ENCODE measurements around the gene HGF.

Gene HGF

DNA sequence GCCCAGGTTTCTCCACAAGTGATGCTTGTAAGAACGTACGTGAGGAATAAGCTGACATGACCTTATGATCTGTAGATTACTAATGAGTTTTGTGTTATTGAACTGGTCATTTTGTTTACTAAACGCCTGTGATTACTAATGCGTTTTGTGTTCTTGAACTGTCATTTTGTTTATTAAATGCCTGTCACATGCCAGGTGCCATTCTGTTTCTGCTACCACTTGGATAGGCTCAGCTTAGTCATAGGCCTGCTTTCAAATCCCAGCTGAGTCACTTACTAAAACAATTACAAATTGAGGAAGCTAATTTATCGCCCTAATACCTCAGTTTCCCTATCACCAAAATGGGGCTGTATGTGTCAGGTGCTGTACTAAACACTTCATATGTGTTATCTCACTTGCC is 4.7 kb upstream of the HGF start:
- H3K4me3 ChIP-seq (ENCODE audit: low read depth, low read length) = no peak overlapping the region
- no peak overlapping the region for H3K9ac ChIP-seq (ENCODE audit: low read length)
- no peaks in the 10 kb centered on the region for H3K36me3 ChIP-seq (ENCODE audit: control insufficient read depth, insufficient read depth, low read length)
- no peak overlapping the region for H3K27ac ChIP-seq (ENCODE audit: low read depth, low read length)
- no peaks in the 10 kb centered on the region for H3K27me3 ChIP-seq (ENCODE audit: control insufficient read depth, insufficient read depth, low read length)
- H3K9me3 ChIP-seq (ENCODE audit: control insufficient read depth, insufficient read depth, low read depth, low read length) = no peaks in the 10 kb centered on the region
- peaks cover 10% of the 10 kb centered on the region for H3K4me1 ChIP-seq (ENCODE audit: control insufficient read depth, insufficient read depth, low read length)

DNA sequence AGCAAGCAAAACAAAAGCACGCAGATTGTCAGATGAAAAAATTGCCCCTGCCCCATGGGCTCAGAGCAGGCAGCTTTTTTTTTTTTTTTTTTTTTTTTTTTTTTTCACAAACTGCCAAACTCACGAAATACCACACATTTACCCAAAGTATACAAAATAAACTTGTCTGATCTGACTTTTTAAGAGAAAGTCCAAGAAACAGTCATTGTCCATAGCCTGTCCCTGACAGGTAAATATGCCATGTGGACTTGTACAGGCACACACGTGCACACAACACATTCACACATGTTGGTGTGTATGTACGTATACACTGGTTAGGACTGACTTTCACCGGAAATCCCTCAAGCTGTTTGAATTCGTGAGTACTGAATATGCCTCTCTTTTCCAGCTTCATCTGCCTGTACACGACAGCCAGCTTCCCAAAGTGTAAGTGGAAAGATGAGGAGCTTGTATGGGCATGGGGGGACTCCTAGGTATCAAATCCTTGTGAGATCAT is 929 bp upstream of the HGF start:
- Histone ChIP-seq H3K27me3 (ENCODE audit: control insufficient read depth, insufficient read depth, low read length) (no peaks in the 10 kb centered on the region), H3K4me3 (ENCODE audit: low read depth, low read length) (no peak overlapping the region), H3K9ac (ENCODE audit: low read length) (no peak overlapping the region), H3K27ac (ENCODE audit: low read depth, low read length) (no peak overlapping the region), H3K4me1 (ENCODE audit: control insufficient read depth, insufficient read depth, low read length) (peaks cover 14% of the 10 kb centered on the region), H3K36me3 (ENCODE audit: control insufficient read depth, insufficient read depth, low read length) (no peaks in the 10 kb centered on the region), H3K9me3 (ENCODE audit: control insufficient read depth, insufficient read depth, low read depth, low read length) (no peaks in the 10 kb centered on the region)

DNA sequence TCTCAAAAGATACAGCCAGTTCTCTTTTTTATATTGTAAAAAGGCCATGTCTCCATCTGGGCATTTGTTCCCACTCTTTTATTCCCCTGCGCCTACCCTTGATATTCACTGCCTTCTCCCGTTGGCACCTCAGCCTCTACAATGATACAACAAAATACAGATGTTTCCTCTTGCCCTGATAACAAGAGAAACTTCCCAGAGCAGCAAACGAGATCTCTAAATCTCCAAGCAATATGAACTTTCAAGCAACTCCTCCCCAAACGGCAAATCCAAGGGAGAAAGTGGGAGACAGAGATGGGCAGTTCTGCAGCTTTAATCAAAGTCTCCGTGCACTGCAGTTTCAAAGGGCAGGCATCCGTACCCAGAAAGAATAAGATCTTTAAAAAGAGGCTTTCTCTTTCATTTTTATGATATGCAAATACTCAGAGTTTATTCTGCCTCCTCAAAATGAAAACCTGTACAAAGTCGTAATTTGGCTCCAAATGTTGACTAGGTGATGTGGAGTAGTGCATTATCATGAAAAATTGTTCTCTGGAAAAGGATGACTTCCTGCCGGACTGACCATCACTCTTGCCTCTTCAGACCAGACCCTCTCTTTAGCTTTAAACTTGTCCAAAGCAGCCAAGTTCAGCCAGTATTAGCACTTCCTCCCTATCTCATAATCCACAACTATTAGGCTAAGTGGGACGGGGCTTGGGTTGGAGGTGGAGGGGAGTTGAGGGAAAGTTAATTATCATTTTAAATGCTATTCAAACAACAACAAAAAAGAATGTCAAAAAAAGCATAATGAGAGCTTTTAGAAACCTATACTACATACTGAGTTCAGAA is 682 bp downstream of the HGF start:
- no peak overlapping the region for H3K27ac ChIP-seq (ENCODE audit: low read depth, low read length)
- peak overlapping the region; percentile 41; the same call in 1 of the 2 replicates for H3K4me3 ChIP-seq (ENCODE audit: low read depth, low read length)
- H3K9me3 ChIP-seq (ENCODE audit: control insufficient read depth, insufficient read depth, low read depth, low read length) = no peaks in the 10 kb centered on the region
- no peaks in the 10 kb centered on the region for H3K36me3 ChIP-seq (ENCODE audit: control insufficient read depth, insufficient read depth, low read length)
- H3K27me3 ChIP-seq (ENCODE audit: control insufficient read depth, insufficient read depth, low read length) = no peaks in the 10 kb centered on the region
- peaks cover 14% of the 10 kb centered on the region for H3K4me1 ChIP-seq (ENCODE audit: control insufficient read depth, insufficient read depth, low read length)
- H3K9ac ChIP-seq (ENCODE audit: low read length) = no peak overlapping the region

DNA sequence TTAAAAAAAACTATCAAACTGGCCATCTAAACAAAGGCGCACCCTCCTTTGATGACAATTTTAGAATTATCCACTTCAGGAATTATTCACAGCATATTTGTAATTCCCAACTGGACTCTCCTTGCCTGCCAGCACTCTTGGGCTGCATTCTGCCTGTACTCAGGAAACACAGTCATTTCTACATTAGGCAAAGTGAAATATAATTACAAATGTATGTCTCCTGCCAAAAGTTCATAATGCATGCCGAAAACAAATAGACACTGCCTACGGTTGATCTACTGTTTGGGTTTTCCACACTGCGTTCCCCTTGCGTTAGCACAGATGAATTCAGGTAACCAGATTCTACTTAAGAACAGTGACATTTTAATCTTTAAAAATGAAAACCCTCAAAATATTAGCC is 1.9 kb downstream of the HGF start:
- Histone ChIP-seq H3K9me3 (ENCODE audit: control insufficient read depth, insufficient read depth, low read depth, low read length) (no peaks in the 10 kb centered on the region), H3K27ac (ENCODE audit: low read depth, low read length) (no peak overlapping the region), H3K36me3 (ENCODE audit: control insufficient read depth, insufficient read depth, low read length) (no peaks in the 10 kb centered on the region), H3K27me3 (ENCODE audit: control insufficient read depth, insufficient read depth, low read length) (no peaks in the 10 kb centered on the region), H3K4me1 (ENCODE audit: control insufficient read depth, insufficient read depth, low read length) (peaks cover 14% of the 10 kb centered on the region), H3K9ac (ENCODE audit: low read length) (no peak overlapping the region), H3K4me3 (ENCODE audit: low read depth, low read length) (no peak overlapping the region)

DNA sequence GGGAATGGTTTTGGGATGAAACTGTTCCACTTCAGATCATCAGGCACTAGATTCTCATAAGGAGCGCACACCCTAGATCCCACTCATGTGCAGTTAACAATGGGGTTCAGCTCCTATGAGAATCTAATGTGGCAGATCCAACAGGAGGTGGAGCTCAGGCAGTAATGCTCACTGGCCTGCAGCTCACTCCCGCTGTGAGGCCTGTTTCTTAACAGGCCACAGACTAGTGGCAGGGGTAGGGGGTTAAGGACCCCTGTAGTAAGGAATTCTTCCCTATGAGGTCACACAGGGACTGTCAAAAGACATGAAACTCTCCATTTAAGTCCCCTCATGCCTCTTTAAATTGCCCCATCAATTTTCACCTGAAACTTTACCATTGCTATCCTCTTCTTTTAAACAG is 8.0 kb downstream of the HGF start:
- H3K36me3 ChIP-seq (ENCODE audit: control insufficient read depth, insufficient read depth, low read length) = no peaks in the 10 kb centered on the region
- H3K9me3 ChIP-seq (ENCODE audit: control insufficient read depth, insufficient read depth, low read depth, low read length) = no peaks in the 10 kb centered on the region
- H3K4me3 ChIP-seq (ENCODE audit: low read depth, low read length) = no peak overlapping the region
- no peak overlapping the region for H3K9ac ChIP-seq (ENCODE audit: low read length)
- H3K4me1 ChIP-seq (ENCODE audit: control insufficient read depth, insufficient read depth, low read length) = peaks cover 14% of the 10 kb centered on the region
- H3K27ac ChIP-seq (ENCODE audit: low read depth, low read length) = no peak overlapping the region
- no peaks in the 10 kb centered on the region for H3K27me3 ChIP-seq (ENCODE audit: control insufficient read depth, insufficient read depth, low read length)

DNA sequence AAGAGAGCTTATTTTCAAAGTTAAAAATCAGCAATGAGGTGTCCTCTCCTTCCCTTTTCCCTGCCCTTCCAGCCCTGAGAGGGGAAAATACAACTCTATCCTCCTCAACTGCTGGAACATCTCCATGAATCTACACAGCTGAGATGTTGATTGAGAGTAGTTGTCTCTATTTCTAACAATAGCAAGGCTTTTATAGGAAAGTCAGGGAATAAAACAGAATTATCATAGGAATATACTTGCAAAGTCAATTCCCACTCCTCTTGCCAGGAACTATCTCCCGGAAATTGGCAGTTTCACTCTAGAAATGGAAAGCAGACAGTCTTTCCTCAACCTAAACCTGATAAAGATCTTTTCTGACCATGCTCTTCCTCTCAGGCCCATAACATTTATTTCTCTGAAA is 8.8 kb downstream of the HGF start:
- Histone ChIP-seq H3K27ac (ENCODE audit: low read depth, low read length) (no peak overlapping the region), H3K9me3 (ENCODE audit: control insufficient read depth, insufficient read depth, low read depth, low read length) (no peaks in the 10 kb centered on the region)

DNA sequence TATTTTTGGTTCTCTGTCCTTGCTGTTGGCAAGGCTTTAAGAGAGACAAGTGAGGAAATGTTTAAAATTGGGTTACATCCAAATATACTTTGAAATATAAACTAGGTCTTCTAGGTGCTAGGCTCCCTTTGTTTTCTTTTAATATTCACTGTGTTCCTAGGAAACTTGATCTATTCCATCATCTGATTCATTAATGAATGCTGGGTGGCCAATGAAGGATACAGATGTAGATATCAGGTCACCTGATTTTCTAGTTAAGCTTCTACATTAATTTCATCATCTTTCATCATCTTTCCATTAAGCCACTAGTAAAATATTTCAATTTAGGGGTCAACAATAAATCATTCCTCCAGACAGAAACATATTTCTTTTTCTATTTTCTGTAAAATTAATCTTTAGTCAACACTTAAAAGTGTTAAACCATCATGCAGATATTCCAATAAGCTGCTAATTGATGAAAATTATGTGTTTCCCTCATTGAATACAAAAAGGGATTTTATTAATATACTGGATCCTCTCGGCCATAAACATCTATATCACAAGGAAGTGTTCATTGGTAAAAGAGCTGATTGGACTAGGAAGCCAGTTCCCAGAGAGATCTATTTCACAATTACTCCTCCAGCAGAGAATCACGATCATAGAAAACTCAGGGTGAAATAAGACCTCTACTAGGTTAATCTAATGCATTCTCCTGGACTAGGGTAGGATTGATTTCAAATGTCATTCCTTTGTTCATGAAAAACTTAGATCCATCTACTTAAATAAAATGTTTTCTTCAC is 14.7 kb downstream of the HGF start:
- no peak overlapping the region for H3K27ac ChIP-seq (ENCODE audit: low read depth, low read length)
- no peak overlapping the region for H3K4me3 ChIP-seq (ENCODE audit: low read depth, low read length)
- H3K9ac ChIP-seq (ENCODE audit: low read length) = no peak overlapping the region
- no peaks in the 10 kb centered on the region for H3K9me3 ChIP-seq (ENCODE audit: control insufficient read depth, insufficient read depth, low read depth, low read length)
- H3K27me3 ChIP-seq (ENCODE audit: control insufficient read depth, insufficient read depth, low read length) = no peaks in the 10 kb centered on the region
- H3K36me3 ChIP-seq (ENCODE audit: control insufficient read depth, insufficient read depth, low read length) = no peaks in the 10 kb centered on the region
- H3K4me1 ChIP-seq (ENCODE audit: control insufficient read depth, insufficient read depth, low read length) = peaks cover 12% of the 10 kb centered on the region; the same call in 1 of the 2 replicates

More for the DNA sequence above, 8.8 kb downstream of the HGF start:
- no peak overlapping the region for H3K9ac ChIP-seq (ENCODE audit: low read length)
- no peaks in the 10 kb centered on the region for H3K27me3 ChIP-seq (ENCODE audit: control insufficient read depth, insufficient read depth, low read length)
- H3K4me1 ChIP-seq (ENCODE audit: control insufficient read depth, insufficient read depth, low read length) = peaks cover 14% of the 10 kb centered on the region
- H3K36me3 ChIP-seq (ENCODE audit: control insufficient read depth, insufficient read depth, low read length) = no peaks in the 10 kb centered on the region
- no peak overlapping the region for H3K4me3 ChIP-seq (ENCODE audit: low read depth, low read length)

DNA sequence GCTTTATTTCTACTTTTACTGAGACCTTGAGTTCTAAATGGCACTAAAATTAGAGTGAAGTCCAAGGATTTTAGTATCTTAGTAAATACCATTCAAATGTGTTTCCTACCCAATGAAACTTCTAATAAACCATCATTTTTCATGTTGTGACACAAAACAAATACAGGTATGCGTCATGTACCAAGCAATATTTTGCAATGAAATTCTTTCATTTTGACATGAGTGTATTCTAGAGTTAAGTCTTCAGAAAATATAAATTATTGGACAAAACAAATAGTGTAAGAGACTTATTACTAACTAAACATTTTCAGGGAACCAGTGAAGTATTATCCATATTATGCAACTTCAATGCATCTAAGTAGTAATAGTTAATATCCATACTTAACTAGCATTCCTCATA is 16.5 kb downstream of the HGF start:
- Histone ChIP-seq H3K4me3 (ENCODE audit: low read depth, low read length) (no peak overlapping the region), H3K27me3 (ENCODE audit: control insufficient read depth, insufficient read depth, low read length) (no peaks in the 10 kb centered on the region), H3K9me3 (ENCODE audit: control insufficient read depth, insufficient read depth, low read depth, low read length) (no peaks in the 10 kb centered on the region), H3K9ac (ENCODE audit: low read length) (no peak overlapping the region), H3K4me1 (ENCODE audit: control insufficient read depth, insufficient read depth, low read length) (peaks cover 12% of the 10 kb centered on the region; the same call in 1 of the 2 replicates), H3K36me3 (ENCODE audit: control insufficient read depth, insufficient read depth, low read length) (no peaks in the 10 kb centered on the region), H3K27ac (ENCODE audit: low read depth, low read length) (no peak overlapping the region)

DNA sequence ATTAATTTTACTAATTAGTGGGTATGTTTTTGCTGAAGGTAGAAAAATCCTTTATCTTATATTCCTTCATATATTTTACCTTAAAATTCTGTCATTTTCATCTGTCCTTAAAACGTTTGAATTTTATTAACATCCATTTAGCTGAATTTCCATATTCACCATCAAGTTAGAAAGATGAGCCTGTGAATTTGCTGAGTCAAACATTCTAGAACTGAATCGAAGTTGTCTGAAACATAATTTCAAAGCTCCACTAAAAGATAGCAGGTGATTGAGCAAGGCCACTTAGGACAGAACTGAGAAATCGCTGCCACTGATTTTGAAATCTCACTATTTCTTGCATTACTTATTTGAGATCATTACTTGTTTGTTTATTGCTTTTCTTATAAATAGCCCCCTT is 17.5 kb downstream of the HGF start:
- H3K27me3 ChIP-seq (ENCODE audit: control insufficient read depth, insufficient read depth, low read length) = no peaks in the 10 kb centered on the region
- no peaks in the 10 kb centered on the region for H3K9me3 ChIP-seq (ENCODE audit: control insufficient read depth, insufficient read depth, low read depth, low read length)
- H3K4me3 ChIP-seq (ENCODE audit: low read depth, low read length) = no peak overlapping the region
- H3K4me1 ChIP-seq (ENCODE audit: control insufficient read depth, insufficient read depth, low read length) = peaks cover 12% of the 10 kb centered on the region; the same call in 1 of the 2 replicates
- no peak overlapping the region for H3K27ac ChIP-seq (ENCODE audit: low read depth, low read length)
- H3K9ac ChIP-seq (ENCODE audit: low read length) = no peak overlapping the region
- no peaks in the 10 kb centered on the region for H3K36me3 ChIP-seq (ENCODE audit: control insufficient read depth, insufficient read depth, low read length)

DNA sequence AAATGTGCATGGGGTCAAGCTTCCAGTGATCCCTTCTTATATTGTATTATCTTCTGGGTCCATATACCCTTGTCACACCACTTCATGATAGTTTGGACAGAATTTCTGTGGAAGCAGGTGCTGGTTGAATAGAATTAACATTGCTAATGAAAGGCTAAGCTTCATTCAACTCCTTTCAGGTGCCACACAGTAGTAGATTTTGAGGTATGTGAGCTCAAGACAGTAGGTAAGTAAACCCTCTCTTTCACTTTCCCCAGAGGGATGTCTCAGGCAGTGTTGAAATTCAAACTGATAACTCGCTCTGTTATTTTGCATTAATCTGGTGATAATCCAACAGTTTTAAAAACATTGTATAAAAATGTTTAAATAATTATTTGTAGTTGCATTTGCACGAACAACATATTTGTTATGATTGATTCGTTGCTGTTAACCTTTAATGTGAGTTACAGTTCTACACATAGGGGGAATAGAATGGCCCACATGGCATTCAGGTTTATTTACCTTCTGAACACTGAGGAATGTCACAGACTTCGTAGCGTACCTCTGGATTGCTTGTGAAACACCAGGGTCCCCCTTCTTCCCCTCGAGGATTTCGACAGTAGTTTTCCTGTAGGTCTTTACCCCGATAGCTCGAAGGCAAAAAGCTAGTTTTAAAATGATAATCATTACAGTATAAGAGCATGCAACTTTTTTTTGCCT is 18.1 kb downstream of the HGF start:
- H3K9me3 ChIP-seq (ENCODE audit: control insufficient read depth, insufficient read depth, low read depth, low read length) = no peaks in the 10 kb centered on the region
- H3K27ac ChIP-seq (ENCODE audit: low read depth, low read length) = no peak overlapping the region
- no peaks in the 10 kb centered on the region for H3K36me3 ChIP-seq (ENCODE audit: control insufficient read depth, insufficient read depth, low read length)
- no peak overlapping the region for H3K4me3 ChIP-seq (ENCODE audit: low read depth, low read length)
- H3K9ac ChIP-seq (ENCODE audit: low read length) = no peak overlapping the region
- peaks cover 12% of the 10 kb centered on the region; the same call in 1 of the 2 replicates for H3K4me1 ChIP-seq (ENCODE audit: control insufficient read depth, insufficient read depth, low read length)
- H3K27me3 ChIP-seq (ENCODE audit: control insufficient read depth, insufficient read depth, low read length) = no peaks in the 10 kb centered on the region
